Kidney capillary endothelial cell (primary cell): ENCODE results near the gene BRSK2.

Experiments used
- DNase-seq: peaks from one replicate; pipeline ENCODE4 v3.0.0-alpha.2; 2018; ENCODE audit warnings: low spot score

Gene BRSK2

GRCh38 chr11:1482581-1483444 is 93.1 kb downstream of the BRSK2 start:
- DNase-seq: no peak

- no peak for DNase-seq
Observed at GRCh38 chr11:1483445-1483961, 93.8 kb downstream of the BRSK2 start.

- DNase-seq: no peak
Observed at GRCh38 chr11:1484061-1484671, 94.4 kb downstream of the BRSK2 start.

- no peak for DNase-seq
Observed at GRCh38 chr11:1484695-1485503, 95.2 kb downstream of the BRSK2 start.

GRCh38 chr11:1485504-1485885 is 95.8 kb downstream of the BRSK2 start:
- DNase-seq: no peak

GRCh38 chr11:1486054-1486825 is 96.5 kb downstream of the BRSK2 start, which contains the start of gene MOB2:
TSS of gene MOB2 (minus strand) at chr11:1486779. CDS start at chr11:1486556, 223 bp downstream.
- no peak for DNase-seq

GRCh38 chr11:1487091-1487850 is 97.5 kb downstream of the BRSK2 start:
- no peak for DNase-seq

- no peak for DNase-seq
Observed at GRCh38 chr11:1487851-1488574, 98.3 kb downstream of the BRSK2 start.

- DNase-seq: no peak
Observed at GRCh38 chr11:1488575-1489180, 98.9 kb downstream of the BRSK2 start.

- no peak for DNase-seq
Observed at GRCh38 chr11:1490651-1491050, 100.9 kb downstream of the BRSK2 start.

GRCh38 chr11:1491379-1491778 is 101.6 kb downstream of the BRSK2 start:
- DNase-seq: no peak

- no peak for DNase-seq
Observed at GRCh38 chr11:1493650-1494244, 104.0 kb downstream of the BRSK2 start.

- no peak for DNase-seq
Observed at GRCh38 chr11:1494650-1495049, 104.9 kb downstream of the BRSK2 start.

- DNase-seq: no peak
Observed at GRCh38 chr11:1496091-1496760, 106.5 kb downstream of the BRSK2 start.

- DNase-seq: no peak
Observed at GRCh38 chr11:1496761-1497095, 107.0 kb downstream of the BRSK2 start.

- DNase-seq: no peak
Observed at GRCh38 chr11:1497600-1497999, 107.9 kb downstream of the BRSK2 start.

- DNase-seq: no peak
Observed at GRCh38 chr11:1498262-1498661, 108.5 kb downstream of the BRSK2 start.

- DNase-seq: no peak
Observed at GRCh38 chr11:1499261-1499890, 109.6 kb downstream of the BRSK2 start.
